H1 (cell line): Measurements from ENCODE around the gene LUC7L3. TPM values are rescaled to one million over a fixed set of nuclear protein-coding genes. Genes with fewer than 3 reads are reported as not detected.
A peak's percentile ranks its signal among the peaks of the same experiment; 100 is the strongest.

Experiments used
- CTCF ChIA-PET: fragments of 300-600 bp; sonication (Branson Sonifier 250); formaldehyde crosslinking; loops from one replicate; lab custom pipeline; 2021; ENCODE audit not compliant: partially characterized antibody; lab: Charles Lee
- POLR2A ChIA-PET: fragments of 300-600 bp; sonication (Branson Sonifier 250); formaldehyde crosslinking; loops from one replicate; lab custom pipeline; 2021; ENCODE audit warnings: inconsistent platforms; ENCODE audit not compliant: partially characterized antibody; lab: Charles Lee
- DNase-seq, 2 experiments: peaks; one replicate each; pipeline versions ENCODE4 v3.0.0 to v3.0.0-alpha.2; 2010 to 2022; ENCODE audit warnings: low spot score in 2 of 2, low read depth in 1 of 2, mixed read lengths in 1 of 2
- FAIRE-seq: peaks from 2 replicates; lab custom pipeline; 2011; peaks lifted over from hg19 to GRCh38; lab: Jason Lieb, UNC
- H2AFZ ChIP-seq: 2 replicates; pipeline ENCODE4 v1.8.1; 2012; ENCODE audit warnings: low read length, inconsistent platforms
- H2AK5ac ChIP-seq: 2 replicates; pipeline ENCODE4 v1.6.1; 2013; ENCODE audit warnings: low read depth, low read length
- H2BK120ac ChIP-seq: replicated peaks from 2 replicates; pipeline ENCODE3; 2013; ENCODE audit warnings: low read depth, low read length, inconsistent platforms
- H2BK12ac ChIP-seq: 2 replicates; pipeline ENCODE4 v1.6.1; 2013; ENCODE audit warnings: low read depth, low read length
- H2BK15ac ChIP-seq: 2 replicates; pipeline ENCODE4 v1.6.1; 2013; ENCODE audit warnings: low read length
- H2BK20ac ChIP-seq: 2 replicates; pipeline ENCODE4 v1.6.1; 2013; ENCODE audit warnings: low read length
- H2BK5ac ChIP-seq: 2 replicates; pipeline ENCODE4 v1.6.1; 2013; ENCODE audit warnings: low read depth, low read length
- H3K14ac ChIP-seq: 2 replicates; pipeline ENCODE4 v1.6.1; 2013; ENCODE audit warnings: inconsistent platforms; ENCODE audit not compliant: insufficient read length
- H3K18ac ChIP-seq: 2 replicates; pipeline ENCODE4 v1.6.1; 2013; ENCODE audit warnings: low read length; ENCODE audit errors: extremely low read depth
- H3K23ac ChIP-seq: 2 replicates; pipeline ENCODE4 v1.6.1; 2013; ENCODE audit warnings: inconsistent platforms; ENCODE audit not compliant: insufficient read length
- H3K23me2 ChIP-seq: 2 replicates; pipeline ENCODE4 v1.6.1; 2013; ENCODE audit warnings: low read depth, low read length
- H3K27ac ChIP-seq: 2 replicates; pipeline ENCODE4 v1.6.1; 2011; ENCODE audit warnings: low read depth, low read length, inconsistent platforms
- H3K27me3 ChIP-seq, 4 experiments: replicated peaks in 1 of 4; 1 replicate in 1 of 4; 2 replicates in 3 of 4; pipeline versions ENCODE4 v1.6.1 to v1.8.1; 2011 to 2013; ENCODE audit warnings: low read length in 3 of 4, mild to moderate bottlenecking in 3 of 4, inconsistent platforms in 2 of 4, mixed read lengths in 2 of 4, moderate library complexity in 1 of 4; ENCODE audit not compliant: control insufficient read depth in 3 of 4, insufficient read depth in 3 of 4; ENCODE audit errors: extremely low read depth in 1 of 4
- H3K36me3 ChIP-seq, 4 experiments: 2 replicates each; pipeline versions ENCODE4 v1.6.1 to v1.8.1; 2011 to 2013; ENCODE audit warnings: mild to moderate bottlenecking in 4 of 4, low read length in 3 of 4, moderate library complexity in 2 of 4, control low read depth in 1 of 4, inconsistent platforms in 1 of 4; ENCODE audit not compliant: insufficient read depth in 4 of 4, control insufficient read depth in 2 of 4
- H3K4ac ChIP-seq: replicated peaks from 2 replicates; pipeline ENCODE3; 2013; ENCODE audit warnings: low read length, low read depth, mixed read lengths, inconsistent platforms; ENCODE audit not compliant: insufficient read length
- H3K4me1 ChIP-seq, 4 experiments: replicated peaks in 1 of 4; 1 replicate in 1 of 4; 2 replicates in 3 of 4; pipeline versions ENCODE4 v1.6.1 to v1.8.1; 2011 to 2013; ENCODE audit warnings: low read length in 3 of 4, inconsistent platforms in 2 of 4, mixed read lengths in 1 of 4; ENCODE audit not compliant: insufficient read depth in 4 of 4, control insufficient read depth in 3 of 4
- H3K4me2 ChIP-seq, 2 experiments: 2 replicates each; pipeline versions ENCODE4 v1.6.1 to v1.8.1; 2011 to 2013; ENCODE audit warnings: low read depth in 2 of 2, low read length in 2 of 2, control low read depth in 1 of 2, inconsistent platforms in 1 of 2, mild to moderate bottlenecking in 1 of 2; ENCODE audit not compliant: insufficient read depth in 1 of 2
- H3K4me3 ChIP-seq, 4 experiments: fragments of 200-600, 300-600 bp in 1 of 4; sonication (generic), shearing (Covaris generic), sonication (Bioruptor Twin) in 1 of 4; 2 replicates each; pipeline versions ENCODE4 v1.5.1 to v1.8.1; 2011 to 2016; ENCODE audit warnings: low read length in 4 of 4, low read depth in 3 of 4, control low read depth in 2 of 4, inconsistent platforms in 2 of 4, mild to moderate bottlenecking in 2 of 4, mixed read lengths in 1 of 4, moderate library complexity in 1 of 4; ENCODE audit not compliant: insufficient read depth in 2 of 4; ENCODE audit errors: extremely low read depth in 1 of 4
- H3K56ac ChIP-seq: replicated peaks from 2 replicates; pipeline ENCODE3; 2013; ENCODE audit warnings: low read depth, mild to moderate bottlenecking, mixed read lengths, low read length, inconsistent platforms; ENCODE audit not compliant: insufficient read length
- H3K79me1 ChIP-seq: 2 replicates; pipeline ENCODE4 v1.6.1; 2013; ENCODE audit warnings: low read depth, low read length, control low read depth
- H3K79me2 ChIP-seq, 2 experiments: 2 replicates each; pipeline versions ENCODE4 v1.6.1 to v1.8.1; 2012 to 2013; ENCODE audit warnings: low read length in 2 of 2, mild to moderate bottlenecking in 2 of 2, inconsistent platforms in 1 of 2; ENCODE audit not compliant: insufficient read depth in 2 of 2, control insufficient read depth in 1 of 2
- H3K9ac ChIP-seq, 4 experiments: replicated peaks in 1 of 4; 1 replicate in 1 of 4; 2 replicates in 3 of 4; pipeline versions ENCODE4 v1.6.1 to v1.8.1; 2011 to 2013; ENCODE audit warnings: low read depth in 3 of 4, low read length in 3 of 4, control low read depth in 2 of 4, mild to moderate bottlenecking in 2 of 4, moderate library complexity in 2 of 4, inconsistent platforms in 1 of 4; ENCODE audit errors: extremely low read depth in 1 of 4
- H3K9me3 ChIP-seq, 2 experiments: 2 replicates each; pipeline versions ENCODE4 v1.6.1 to v1.8.1; 2012 to 2013; ENCODE audit warnings: mild to moderate bottlenecking in 2 of 2, moderate library complexity in 2 of 2, control low read depth in 1 of 2, inconsistent platforms in 1 of 2, low read depth in 1 of 2, low read length in 1 of 2, mixed read lengths in 1 of 2; ENCODE audit not compliant: insufficient read depth in 2 of 2
- H4K20me1 ChIP-seq, 2 experiments: replicated peaks in 1 of 2; 2 replicates each; pipeline versions ENCODE3 to v1.8.1; 2011 to 2013; ENCODE audit warnings: inconsistent platforms in 2 of 2, low read length in 2 of 2, mild to moderate bottlenecking in 1 of 2; ENCODE audit not compliant: insufficient read depth in 2 of 2, control insufficient read depth in 1 of 2
- H4K5ac ChIP-seq: 2 replicates; pipeline ENCODE4 v1.6.1; 2013; ENCODE audit warnings: low read length, low read depth, mixed read lengths, inconsistent platforms; ENCODE audit not compliant: insufficient read length
- H4K8ac ChIP-seq: 2 replicates; pipeline ENCODE4 v1.8.0; 2013; ENCODE audit warnings: mild to moderate bottlenecking, moderate library complexity, low read length, inconsistent platforms; ENCODE audit not compliant: insufficient read depth; ENCODE audit errors: extremely low read depth
- H4K91ac ChIP-seq: replicated peaks from 2 replicates; pipeline ENCODE3; 2013; ENCODE audit warnings: low read length, mixed read lengths, inconsistent platforms; ENCODE audit not compliant: insufficient read length
- BCL11A ChIP-seq, 2 experiments: IDR thresholded peaks; one replicate each; pipeline ENCODE4 v1.6.1; 2011; ENCODE audit warnings: low read depth in 2 of 2, low read length in 2 of 2, mild to moderate bottlenecking in 2 of 2
- HDAC2 ChIP-seq, 2 experiments: fragments of 300-600 bp in 1 of 2; sonication (generic) in 1 of 2; IDR thresholded peaks; 2 replicates each; pipeline ENCODE4 v1.6.1; 2011 to 2012; ENCODE audit warnings: low read depth in 2 of 2, low read length in 2 of 2, mild to moderate bottlenecking in 2 of 2, moderate library complexity in 2 of 2, borderline replicate concordance in 1 of 2, inconsistent platforms in 1 of 2
- JUN ChIP-seq: IDR thresholded peaks from 2 replicates; pipeline ENCODE4 v1.6.1; 2011; ENCODE audit warnings: low read depth, mild to moderate bottlenecking, improper control_type of control experiment, low read length
- RXRA ChIP-seq: IDR thresholded peaks from 2 replicates; pipeline ENCODE4 v1.6.1; 2011; ENCODE audit warnings: low read depth, mild to moderate bottlenecking, low read length, moderate library complexity; ENCODE audit not compliant: insufficient read depth
- SIRT6 ChIP-seq: IDR thresholded peaks from one replicate; pipeline ENCODE4 v1.7.1; 2012; ENCODE audit warnings: low read length, inconsistent platforms
- WGBS, 2 experiments: shearing (Covaris generic) in 1 of 2; methylation state at CpG; one replicate each; pipeline versions ENCODE4 v1.1.6 to v1.1.7; 2013 to 2015; ENCODE audit warnings: low lambda C conversion rate in 2 of 2, mixed read lengths in 2 of 2, inconsistent platforms in 1 of 2, low coverage in 1 of 2, missing lambda C conversion rate in 1 of 2; ENCODE audit not compliant: insufficient replicate concordance in 2 of 2, insufficient coverage in 1 of 2, insufficient read length in 1 of 2; ENCODE audit errors: extremely low coverage in 1 of 2, missing lambda C conversion rate in 1 of 2; 5-methylcytosine and 5-hydroxymethylcytosine counted together
- polyA plus RNA-seq, 7 experiments: library from polyadenylated mRNA; depleted of rRNA in 3 of 7; stranded (reverse) in 5 of 7; unstranded in 2 of 7; fragments of >200 nt in 5 of 7; fragments of 200-250 nt in 2 of 7; gene quantifications; 1 replicate in 5 of 7; 2 replicates in 1 of 7; 4 replicates in 1 of 7; pipeline versions ENCODE4 v1.2.1 to v1.2.3, GENCODE V29; 2011 to 2013; ENCODE audit warnings: missing spikeins in 2 of 7, mixed read lengths in 2 of 7
- total RNA-seq: library from RNA; stranded (reverse); fragmentation: NEBNext Ultra II Directional; extraction: Animal tissue kit (Norgen Biotek cat#: 25700); gene quantifications from 2 replicates; pipeline ENCODE4 v1.2.1, GENCODE V29; 2021

Gene LUC7L3
- total and polyA plus RNA-seq, 2 of the 8 experiments (the other 6 are each of a cell fraction or from before 2014, with no cell fraction given): 102 to 126 TPM

- no peaks in the 10 kb centered on the region for H4K20me1 ChIP-seq
- FAIRE-seq (no peak), DNase-seq (no peak)
- 85% methylated on average over 6 of the region's 6 CpGs; no CpG with 5 or more reads in 1 of the 2 experiments for WGBS, 2 experiments
- POLR2A ChIA-PET: interaction anchor here (1.0 kb wide), 1 partner anchor 13 kb away, joined by 3 read pairs; no protein-coding TSS in a partner anchor
- H3K9me3 ChIP-seq: no peaks in the 10 kb centered on the region
- no peaks in the 10 kb centered on the region for H3K23me2 ChIP-seq
- H3K14ac ChIP-seq: no peak overlapping the region
- no peaks in the 10 kb centered on the region for H3K79me2 ChIP-seq
- no peaks in the 10 kb centered on the region for H3K27me3 ChIP-seq
- CTCF ChIA-PET: interaction anchor here (0.7 to 11.5 kb wide), 9 partner anchors 12 to 146 kb away, joined by 3 to 130 read pairs (median 5); no protein-coding TSS in a partner anchor
- H3K9ac ChIP-seq: no peak overlapping the region
- H2BK120ac ChIP-seq: no peak overlapping the region
- no peak overlapping the region for H4K91ac ChIP-seq
- no peak overlapping the region for H3K23ac ChIP-seq
- no peak overlapping the region for H3K18ac ChIP-seq
- H4K8ac ChIP-seq: no peak overlapping the region
- no peak overlapping the region for H3K27ac ChIP-seq
- no peak overlapping the region for H3K56ac ChIP-seq
- no peak overlapping the region for H3K4me3 ChIP-seq
- H3K4me2 ChIP-seq: no peak overlapping the region
- no peak overlapping the region for H2BK5ac ChIP-seq
- no peak overlapping the region for H2BK12ac ChIP-seq
- no peaks in the 10 kb centered on the region for H3K79me1 ChIP-seq
- H3K36me3 ChIP-seq: no peaks in the 10 kb centered on the region
- no peak overlapping the region for H4K5ac ChIP-seq
- TF ChIP-seq HDAC2 (IDR thresholded peaks at IDR 0.05; ENCODE audit: borderline replicate concordance in 1 of 2, low read depth in 2 of 2, low read length in 2 of 2) (no peak), RXRA (no peak), BCL11A (IDR thresholded peaks at IDR 0.05; ENCODE audit: low read depth in 2 of 2, low read length in 2 of 2) (no peak), SIRT6 (no peak), JUN (no peak)
- no peak overlapping the region for H2BK15ac ChIP-seq
- H2AFZ ChIP-seq: peak overlapping the region; percentile 7
- H2AK5ac ChIP-seq: no peak overlapping the region
- no peak overlapping the region for H2BK20ac ChIP-seq
- no peak overlapping the region for H3K4ac ChIP-seq
- H3K4me1 ChIP-seq: peaks cover 0 to 3% (median 0%) of the 10 kb centered on the region in 4 experiments; a peak in 4 of 7 replicates
These were observed 84.3 kb downstream of the LUC7L3 start for GRCh38 chr17:50803676-50804075.
